KBM-7 (cell line): ENCODE measurements around the gene ANKRD34C.
"Not testable (repeated sequence)": the region's sequence is repeated elsewhere in the genome, so short reads cannot be mapped to it uniquely, and the experiment has no call there.

Experiments used
- DNase-seq: peaks from one replicate; pipeline ENCODE4 v3.0.0-alpha.2; 2015
- in situ Hi-C: fragments of 300-500 bp; cut with MboI; formaldehyde crosslinking; loops from 2 replicates; pipeline ENCODE4 v1.14.3; 2020; ENCODE audit warnings: low sequenced_read_pairs, low pct_unique_long_range_greater_than_20kb, mixed read lengths

Gene ANKRD34C

DNA sequence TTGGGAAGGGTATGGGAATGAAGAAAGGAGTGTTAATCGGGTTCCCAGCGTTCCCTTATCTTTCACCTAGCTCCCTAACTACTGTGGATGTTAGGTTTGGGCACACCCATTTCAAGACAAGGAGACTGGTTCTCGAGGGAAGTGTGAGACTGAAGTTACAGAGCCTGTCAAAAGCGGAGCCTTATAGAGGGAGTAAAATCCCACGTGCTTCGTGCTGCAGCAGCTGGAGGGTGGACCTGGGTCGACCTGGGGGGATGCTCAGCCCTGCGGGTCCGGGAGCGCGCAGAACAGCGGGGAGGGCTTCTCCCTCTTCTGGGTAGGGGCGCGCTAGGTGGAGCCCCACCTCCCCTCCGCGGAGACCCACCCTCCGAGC lies 28.1 kb downstream of the ANKRD34C start:
- no peak for DNase-seq
- in situ Hi-C loops: no loop called here

DNA sequence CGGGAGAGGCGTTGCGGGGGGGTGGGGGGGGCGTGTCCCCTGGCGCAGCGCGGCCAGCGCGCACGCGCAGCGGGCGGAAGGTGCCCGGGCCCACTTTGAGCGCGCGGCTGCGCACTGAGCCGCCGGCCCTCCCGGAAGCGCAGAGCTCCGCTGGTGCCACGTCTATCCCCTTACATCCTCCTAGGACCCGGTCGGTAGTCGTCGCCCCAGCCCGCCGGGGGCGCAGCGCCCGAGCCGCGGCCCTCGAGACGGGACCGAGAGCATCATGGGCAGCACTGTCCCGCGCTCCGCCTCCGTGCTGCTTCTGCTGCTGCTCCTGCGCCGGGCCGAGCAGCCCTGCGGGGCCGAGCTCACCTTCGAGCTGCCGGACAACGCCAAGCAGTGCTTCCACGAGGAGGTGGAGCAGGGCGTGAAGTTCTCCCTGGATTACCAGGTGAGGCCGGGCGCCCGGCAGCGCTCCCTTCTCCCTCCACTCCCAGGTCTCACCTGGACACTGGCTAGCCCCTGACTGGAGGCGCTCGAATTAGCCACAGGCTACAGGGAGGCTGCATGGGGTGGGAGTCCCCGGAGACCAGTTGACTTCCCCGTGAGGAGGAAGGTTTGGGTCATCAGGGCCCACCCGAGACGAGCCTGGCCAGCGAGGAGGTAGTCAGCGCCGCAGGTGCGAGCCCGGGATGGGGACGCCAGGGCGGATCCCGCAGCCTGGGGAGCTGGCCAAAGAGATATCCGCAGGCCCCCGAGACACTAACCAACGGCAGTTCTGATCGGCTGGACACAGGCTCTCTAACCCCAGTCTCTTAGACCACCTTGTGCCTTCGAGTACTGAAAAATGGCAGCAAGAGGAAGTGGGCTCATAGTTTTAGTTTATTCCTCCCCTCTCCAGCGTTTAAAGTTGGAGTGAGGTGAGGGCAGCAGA lies 28.7 kb downstream of the ANKRD34C start, which contains the start of gene TMED3:
Gene TMED3 (plus strand): TSS at position 128 of the 916 bp plus-strand sequence. CDS start 138 bp downstream, at position 266.
- peak; percentile 96 for DNase-seq
- in situ Hi-C loops: no loop called here

DNA sequence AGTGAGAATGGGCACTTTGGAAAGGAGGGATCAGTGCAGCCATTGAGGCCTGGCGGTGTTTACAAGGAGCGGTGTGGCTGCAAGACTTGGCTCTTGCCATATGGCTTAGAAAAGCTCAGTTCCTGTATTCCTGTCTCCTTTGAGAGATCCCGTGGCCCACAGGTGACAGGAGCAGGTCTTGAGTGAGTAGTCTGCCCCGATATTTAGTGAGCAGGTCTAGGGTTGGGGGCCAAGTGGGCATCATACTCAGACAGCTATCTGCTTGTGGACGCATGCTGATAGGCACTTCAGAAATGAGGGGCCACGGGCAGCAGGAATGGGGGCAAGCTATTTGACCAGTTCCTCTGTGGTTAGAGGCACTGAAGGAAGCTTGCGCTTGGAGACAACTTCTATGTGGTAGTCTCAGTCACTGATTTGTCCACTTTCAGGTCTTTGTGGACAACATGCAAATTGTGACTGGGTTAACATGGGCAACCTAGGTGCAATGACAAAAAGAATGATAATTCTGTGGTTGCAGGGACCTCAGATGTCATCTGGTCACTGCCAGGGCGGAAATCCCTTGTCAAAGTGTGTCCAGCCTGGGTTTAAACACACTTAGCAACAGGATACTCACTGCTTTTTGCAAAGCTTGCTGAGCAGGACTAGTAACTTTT lies 29.5 kb downstream of the ANKRD34C start:
- in situ Hi-C loops: no loop called here

DNA sequence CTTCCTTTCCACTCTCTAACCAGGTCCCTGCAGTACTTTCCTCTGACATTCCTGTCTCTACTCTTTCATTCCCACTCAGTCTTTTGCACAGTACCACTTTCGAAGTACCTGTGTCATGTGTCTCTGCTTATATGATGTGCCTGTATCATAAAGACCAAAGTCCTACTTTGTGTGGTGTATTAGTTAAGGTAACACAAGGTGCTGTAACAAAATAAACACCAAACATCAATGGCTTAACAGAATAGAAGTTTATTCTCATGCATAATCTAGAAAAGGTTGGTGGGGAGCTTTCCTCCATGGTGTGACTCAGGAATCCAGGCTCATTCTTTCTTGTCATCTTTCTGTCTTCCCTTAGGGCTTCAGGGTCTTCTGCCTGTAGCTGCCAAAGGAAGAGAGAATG lies 31.7 kb downstream of the ANKRD34C start:
- no peak for DNase-seq
- in situ Hi-C loops: no loop called here

More for the DNA sequence above, 29.5 kb downstream of the ANKRD34C start:
- DNase-seq: peak; percentile 63

DNA sequence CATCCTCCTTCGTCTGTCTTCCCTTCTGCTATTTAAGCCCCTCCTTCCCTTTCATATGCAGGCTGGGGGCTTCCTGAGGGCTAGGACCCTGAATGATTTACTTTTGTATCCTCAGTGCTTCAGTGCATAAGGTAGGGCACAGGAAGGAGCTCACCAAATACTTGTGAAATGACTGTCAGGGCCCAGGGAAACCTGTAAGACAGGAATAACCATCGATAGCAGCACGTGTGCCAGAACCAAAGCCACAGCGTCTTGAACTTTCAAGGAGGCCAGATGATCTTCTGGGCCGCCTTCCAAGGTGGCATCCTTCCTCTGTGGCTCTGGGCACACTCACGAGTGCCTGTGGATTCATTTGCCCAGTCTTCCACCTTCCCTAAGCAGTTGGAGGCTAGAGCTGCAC lies 32.3 kb downstream of the ANKRD34C start:
- in situ Hi-C loops: no loop called here

DNA sequence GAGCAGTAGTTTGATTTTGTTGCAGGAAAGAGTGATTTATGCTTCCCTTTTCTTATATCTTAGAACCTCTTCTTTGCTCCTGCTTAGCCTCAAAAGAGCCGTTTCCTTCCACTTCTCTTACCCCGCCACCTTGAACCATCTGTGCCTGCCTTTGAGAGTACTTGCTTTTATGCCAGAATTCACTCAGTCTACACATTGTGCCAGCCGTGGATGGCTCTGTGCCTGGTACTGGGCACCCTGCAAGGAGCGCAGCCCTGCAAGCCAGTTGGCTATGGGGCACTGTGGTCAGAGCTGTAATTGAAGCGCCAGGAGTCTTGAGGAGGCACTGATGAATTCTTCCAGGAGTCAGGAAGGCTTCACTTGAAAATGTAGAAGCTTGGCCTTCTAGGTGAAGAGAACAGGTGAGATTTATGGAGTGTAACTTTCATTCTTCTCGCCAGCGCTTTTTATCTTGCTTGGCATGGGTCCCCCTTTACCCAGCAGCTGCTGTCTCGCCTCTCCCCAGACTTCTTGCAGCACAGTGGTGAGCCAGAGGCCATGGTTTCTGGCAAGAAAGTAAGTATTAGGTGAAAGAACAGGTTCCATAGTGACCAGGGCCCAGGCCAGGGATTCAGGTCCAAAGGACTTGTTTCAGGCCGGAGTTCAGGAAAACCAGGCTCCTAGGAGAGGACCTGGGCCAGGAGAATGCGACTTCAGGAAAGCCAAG lies 33.3 kb downstream of the ANKRD34C start:
- in situ Hi-C loops: no loop called here
- no peak for DNase-seq

More for the DNA sequence above, 32.3 kb downstream of the ANKRD34C start:
- no peak for DNase-seq

DNA sequence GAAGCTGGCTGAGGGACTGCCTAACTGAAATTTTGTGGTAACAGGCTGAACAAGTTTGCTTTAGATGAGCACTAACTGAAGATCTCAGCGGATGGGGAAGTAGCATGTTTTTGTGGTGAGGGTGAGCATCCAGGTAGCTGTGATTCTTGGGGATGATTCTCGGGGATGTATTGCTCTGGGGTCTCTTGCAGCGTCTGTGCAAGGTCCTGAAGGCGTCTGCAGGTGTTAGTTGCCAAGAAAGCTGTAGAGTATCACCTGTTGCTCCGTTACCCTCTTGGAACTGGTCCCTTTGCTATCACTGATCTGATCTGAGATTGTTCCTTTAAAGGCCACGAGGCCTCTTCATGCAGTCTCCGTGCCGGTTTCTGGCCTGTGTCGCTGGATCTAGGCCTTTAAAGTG lies 34.3 kb downstream of the ANKRD34C start:
- in situ Hi-C loops: no loop called here
- DNase-seq: no peak

DNA sequence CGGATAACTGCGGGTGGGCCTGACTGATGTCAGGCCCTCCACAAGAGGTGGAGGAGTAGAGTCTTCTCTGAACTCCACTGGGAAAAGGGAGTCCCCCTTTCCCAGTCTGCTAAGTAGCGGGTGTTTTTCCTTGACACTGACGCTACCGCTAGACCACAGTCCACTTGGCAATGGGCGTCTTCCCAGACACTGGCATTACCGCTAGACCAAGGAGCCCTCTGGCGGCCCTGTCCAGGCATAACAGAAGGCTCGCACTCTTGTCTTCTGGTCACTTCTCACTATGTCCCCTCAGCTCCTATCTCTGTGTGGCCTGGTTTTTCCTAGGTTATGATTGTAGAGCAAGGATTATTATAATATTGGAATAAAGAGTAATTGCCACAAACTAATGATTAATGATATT lies 37.5 kb downstream of the ANKRD34C start:
- DNase-seq, in situ Hi-C loops: not testable (repeated sequence)

DNA sequence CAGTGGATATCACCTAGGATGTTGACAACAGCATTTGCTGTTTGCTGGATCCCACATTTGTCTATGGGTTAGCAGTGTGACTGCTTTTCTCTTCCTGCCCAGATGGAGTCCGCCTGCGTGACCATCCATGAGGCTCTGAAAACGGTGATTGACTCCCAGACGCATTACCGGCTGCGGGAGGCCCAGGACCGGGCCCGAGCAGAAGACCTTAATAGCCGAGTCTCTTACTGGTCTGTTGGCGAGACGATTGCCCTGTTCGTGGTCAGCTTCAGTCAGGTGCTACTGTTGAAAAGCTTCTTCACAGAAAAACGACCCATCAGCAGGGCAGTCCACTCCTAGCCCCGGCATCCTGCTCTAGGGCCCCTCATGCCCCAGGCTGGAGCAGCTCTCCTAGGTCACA lies 39.4 kb downstream of the ANKRD34C start:
- no peak for DNase-seq
- in situ Hi-C loops: no loop called here

DNA sequence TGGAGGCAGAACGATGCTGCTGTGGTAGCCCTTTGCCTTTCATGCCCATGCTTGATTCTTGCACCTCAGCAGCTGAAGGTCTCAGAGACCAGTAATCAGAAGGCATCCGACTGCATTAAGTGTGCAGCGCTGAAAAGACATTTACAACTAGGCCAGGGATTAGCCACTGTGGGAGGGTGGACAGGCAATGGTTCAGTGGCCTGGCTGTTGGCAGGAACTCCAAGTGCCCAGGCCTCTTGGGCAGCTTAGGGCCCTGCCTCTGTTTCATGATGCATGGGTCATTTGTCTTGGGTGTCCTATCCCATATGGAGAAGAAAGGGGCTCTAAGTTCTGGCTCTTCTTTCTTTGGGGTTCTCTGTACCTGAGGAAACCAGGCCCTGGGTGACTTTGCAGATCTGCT lies 39.8 kb downstream of the ANKRD34C start:
- DNase-seq: no peak
- in situ Hi-C loops: no loop called here

DNA sequence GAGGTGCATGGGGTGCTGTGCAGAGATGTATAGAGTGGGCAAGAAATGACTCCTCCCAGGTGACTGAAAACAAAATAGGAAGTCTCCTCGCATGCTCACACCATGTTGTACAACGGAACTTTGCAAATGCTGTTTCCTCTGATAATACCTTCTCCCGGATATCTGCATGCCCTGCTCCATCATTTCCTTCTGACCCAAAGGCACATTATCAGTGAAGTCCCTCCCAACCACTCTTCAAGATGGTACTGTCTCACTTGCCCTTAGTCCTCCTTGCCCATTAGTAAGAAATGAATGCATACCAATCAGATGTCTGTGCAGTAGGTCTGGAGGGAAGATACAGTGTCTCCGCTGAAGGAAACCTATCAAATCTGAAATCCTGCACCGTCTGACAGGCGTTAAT lies 40.4 kb downstream of the ANKRD34C start:
- DNase-seq: no peak
- in situ Hi-C loops: no loop called here

DNA sequence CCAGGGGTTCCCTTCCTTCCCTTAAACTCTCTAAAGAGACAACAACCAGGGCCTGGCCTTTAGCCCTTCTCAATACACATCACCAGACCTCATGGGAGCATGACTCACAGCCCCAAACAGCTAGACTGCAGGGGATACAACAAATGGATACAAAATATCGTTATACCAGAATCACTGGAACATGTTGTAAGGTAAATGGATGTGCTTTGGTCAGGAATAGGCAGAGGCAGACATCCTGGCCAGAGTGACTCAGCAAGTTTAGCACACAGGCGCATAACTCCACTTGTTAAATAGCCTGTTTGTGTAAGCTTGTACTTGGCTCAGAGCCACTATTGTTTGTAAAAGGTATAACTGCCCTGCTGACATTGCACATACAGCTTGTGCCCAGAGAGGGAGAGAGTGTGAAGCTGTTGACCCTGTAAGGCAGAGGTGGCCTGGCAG lies 46.7 kb downstream of the ANKRD34C start:
- in situ Hi-C loops: no loop called here
- DNase-seq: peak; percentile 33
